ENCODE results near the gene GMFB.

The GMFB gene

GRCh38 chr14:54425068-54425467 lies 63.7 kb downstream of the GMFB start:
- no peak for DNase-seq

Measured in EL (cell line).